Measurements from ENCODE around the gene COPS9.

The COPS9 gene

DNA sequence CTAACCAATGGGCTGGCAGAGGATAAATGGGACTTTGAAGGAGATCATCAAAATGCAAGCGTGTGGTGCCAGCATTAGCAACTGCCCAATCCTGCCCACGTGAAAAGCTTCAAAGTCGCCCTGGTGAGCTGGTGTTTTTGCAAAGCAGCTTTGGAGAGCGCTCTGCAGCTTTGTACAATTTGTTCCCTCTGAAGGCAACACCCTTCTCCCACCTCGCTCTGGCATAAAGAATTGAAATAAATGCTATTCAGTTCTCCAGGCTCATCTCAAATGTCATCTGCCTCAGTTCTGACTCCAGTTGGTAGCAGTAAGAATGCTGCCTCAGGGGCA, 3.5 kb downstream of the COPS9 start:
- DNase-seq: no peak

GRCh38 chr2:240131941-240132650, 4.0 kb downstream of the COPS9 start:
- no peak for DNase-seq

- no peak for DNase-seq
These were observed 4.8 kb downstream of the COPS9 start for GRCh38 chr2:240131296-240131695.

DNA sequence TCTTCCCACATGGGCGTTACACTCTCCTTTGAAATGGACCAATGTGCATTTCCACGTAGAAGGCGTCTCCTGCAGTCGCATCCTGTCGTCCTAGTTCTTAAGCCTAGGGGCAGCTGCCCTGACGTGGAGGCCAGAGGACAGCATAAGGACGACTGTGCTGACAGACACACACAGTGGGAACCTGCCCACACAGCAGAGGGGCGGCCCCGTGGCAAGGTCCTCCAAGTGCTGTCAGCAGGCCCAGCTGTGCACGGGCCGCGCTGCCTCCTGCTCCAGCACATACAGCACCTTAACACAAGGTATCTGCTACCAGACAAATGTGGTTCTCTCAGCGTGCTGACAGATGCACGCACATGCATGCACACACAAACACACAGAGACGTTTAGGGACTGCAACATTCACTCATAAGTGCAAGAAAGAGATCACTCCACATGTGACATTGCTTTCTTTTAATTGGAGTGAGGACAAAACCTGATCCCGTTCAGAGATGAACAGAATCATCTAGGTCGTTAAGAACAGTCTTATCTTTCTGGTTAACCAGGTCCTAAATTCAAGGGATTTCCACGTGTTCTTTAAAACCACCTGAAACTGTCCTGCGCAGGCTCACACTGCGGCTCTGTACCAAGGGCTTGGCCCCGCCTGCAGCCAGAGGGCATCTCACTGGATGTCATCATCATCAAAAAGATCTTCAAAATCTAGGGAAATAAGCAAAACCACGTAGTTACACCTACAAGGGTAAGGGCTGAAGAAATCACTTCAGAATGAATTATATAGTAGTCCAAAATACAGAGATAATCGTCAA, 5.5 kb downstream of the COPS9 start:
- DNase-seq: no peak

- no peak for DNase-seq
These were observed 6.2 kb downstream of the COPS9 start for GRCh38 chr2:240129731-240130392.

GRCh38 chr2:240129311-240129710, 6.8 kb downstream of the COPS9 start:
- no peak for DNase-seq

- DNase-seq: no peak
These were observed 7.4 kb downstream of the COPS9 start for GRCh38 chr2:240128608-240129145.

DNA sequence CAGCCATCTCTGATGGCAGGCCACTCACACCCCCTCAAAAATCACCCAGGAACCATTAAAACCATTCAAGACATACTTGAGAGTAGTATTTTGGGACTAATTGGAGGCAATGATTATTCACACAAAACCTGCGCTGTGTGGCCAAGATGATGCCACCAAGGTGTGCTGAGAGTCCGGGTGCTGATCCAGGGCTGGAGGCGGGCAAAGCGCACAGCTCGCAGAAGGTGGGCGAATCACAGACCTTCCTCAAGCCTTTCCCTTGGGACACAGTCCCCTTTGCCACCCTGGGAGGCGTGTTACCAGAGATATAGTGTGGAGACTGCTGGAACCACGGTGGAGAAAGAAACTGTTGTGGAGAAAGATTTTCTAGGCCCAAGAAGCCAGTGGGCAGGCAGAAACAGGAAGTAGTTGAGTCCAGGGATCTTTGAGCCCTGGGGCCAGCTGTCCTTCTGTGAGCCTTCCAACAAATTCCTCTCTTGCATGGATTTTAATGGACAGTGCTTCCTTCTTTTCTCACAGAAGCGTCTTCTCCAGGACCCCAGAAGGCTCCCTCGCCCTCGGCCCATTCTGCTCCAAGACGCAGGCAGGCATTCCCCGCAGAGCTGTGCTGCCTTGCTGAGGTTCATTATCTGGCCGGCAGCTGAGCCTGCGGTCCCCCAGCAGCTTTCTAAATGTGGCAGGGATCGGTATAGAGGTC, 8.0 kb downstream of the COPS9 start:
- no peak for DNase-seq

DNA sequence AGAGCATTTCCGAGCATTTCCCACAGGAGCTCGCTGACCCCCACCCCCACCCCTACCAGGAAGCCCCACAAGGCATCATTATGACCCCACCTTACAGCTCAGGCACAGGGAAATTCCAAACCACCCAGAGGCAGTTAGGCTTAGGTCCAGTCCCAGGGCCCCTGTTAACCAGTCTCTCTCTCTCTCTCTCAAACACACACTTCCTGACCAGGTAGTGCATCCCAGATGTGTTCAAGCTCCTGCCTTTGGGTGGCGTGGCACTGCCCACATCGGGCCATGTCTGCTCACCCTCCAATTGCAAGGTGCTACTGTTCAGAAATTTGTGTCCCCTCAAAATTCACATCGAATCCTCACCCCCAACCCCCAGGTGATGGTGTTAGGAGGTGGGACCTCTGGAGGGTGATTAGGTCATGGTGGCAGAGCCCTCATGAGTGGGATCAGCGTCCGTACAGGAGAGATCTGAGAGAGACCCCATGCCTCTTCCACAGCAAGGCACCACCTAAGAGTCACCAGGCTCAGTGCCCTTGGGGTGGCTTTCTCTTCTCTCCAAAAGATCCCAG, 8.8 kb downstream of the COPS9 start:
- DNase-seq: no peak

DNA sequence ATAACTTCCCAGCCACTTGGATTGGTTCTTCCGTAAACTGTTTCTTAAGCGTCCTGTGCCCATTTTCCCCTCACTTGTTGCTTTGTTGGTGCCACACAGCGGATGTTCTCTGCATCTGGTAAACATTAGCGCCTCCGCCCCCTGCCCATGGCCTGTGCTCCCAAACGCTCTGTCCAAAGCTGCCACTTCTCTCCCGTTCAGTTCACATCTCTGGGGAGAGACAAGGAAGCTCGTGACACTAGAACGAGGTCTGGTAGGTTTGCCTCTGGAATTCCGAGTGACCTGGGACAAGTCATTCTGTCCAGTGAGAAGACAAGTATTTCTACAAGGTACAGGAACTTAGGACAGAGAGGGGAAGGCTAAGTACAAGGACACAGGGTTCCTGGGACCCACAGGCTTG, 9.4 kb downstream of the COPS9 start:
- DNase-seq: no peak

DNA sequence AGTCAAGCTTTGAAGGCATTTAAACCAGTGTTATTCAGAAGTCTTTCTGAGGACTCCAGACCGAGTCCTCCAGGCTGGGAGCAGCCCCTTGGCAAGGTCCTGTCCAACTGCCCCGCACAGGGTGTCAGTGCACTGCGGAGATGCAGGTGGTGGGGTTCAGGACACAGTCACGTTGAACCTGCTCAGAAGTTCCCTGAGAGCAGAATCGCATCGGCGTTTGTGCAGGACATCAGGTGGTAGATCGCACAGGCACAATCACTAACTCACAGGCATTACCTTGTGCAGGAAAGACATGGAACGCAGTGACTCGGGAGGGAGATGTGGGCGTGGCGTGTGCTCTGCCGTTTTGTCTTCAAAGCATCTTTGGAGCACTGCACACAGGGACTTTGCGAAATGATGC, 10.4 kb downstream of the COPS9 start:
- DNase-seq: no peak

DNA sequence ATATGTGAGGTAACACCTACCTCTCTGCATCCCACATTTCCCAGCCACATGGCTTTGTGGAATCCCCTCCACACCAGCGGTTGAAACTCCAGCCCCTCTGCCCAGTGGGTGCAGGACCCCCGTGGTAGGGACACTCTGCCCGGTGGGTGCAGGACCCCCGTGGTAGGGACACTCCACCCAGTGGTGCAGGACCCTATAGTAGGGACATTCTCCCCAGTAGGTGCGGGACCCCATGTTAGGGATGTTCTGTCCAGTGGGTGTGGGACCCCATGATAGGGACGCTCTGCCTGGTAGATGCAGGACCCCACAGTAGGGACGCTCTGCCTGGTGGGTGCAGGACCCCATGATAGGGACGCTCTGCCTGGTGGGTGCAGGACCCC, 11.5 kb downstream of the COPS9 start:
- DNase-seq: no peak

DNA sequence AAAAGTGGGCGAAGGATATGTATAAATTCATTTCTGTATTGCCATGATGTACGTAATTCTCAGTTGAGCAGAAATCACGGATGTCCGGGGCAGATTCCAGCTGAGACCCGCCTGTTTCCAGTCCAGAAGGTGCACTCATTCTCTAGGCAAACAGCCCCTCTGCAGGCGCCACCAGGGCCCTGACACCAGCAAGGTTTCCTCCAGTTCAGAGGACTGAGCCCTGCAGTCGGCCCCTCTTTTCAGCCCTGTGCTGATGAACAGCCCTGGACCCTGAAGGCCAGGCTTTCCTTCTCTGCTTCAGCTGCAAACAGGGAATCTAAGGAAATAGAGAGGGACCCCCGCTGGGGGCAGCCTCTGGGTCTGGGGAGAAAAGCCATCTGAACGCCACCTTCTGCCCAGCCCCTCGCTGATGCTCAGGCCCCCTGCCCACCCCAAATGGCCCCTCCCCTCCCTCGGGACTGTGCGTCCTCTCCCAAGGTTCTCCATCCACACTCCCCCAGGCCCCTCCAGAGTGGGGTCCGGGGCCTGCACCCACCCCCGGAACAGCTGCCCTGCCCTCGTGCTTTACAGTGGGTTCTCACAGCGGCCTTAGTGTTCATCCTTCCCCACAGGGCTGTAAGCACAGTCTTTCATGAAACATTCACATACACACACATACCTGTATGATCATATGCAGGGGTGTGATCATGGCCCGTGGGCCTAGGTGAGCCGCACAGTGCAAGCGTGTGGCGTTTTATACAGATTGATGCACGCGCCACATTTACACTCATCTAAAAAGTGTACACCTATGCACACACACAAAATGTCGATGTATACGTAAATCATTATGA, 12.1 kb downstream of the COPS9 start:
- no peak for DNase-seq

- no peak for DNase-seq
These were observed 14.4 kb downstream of the COPS9 start for GRCh38 chr2:240121675-240122074.

DNA sequence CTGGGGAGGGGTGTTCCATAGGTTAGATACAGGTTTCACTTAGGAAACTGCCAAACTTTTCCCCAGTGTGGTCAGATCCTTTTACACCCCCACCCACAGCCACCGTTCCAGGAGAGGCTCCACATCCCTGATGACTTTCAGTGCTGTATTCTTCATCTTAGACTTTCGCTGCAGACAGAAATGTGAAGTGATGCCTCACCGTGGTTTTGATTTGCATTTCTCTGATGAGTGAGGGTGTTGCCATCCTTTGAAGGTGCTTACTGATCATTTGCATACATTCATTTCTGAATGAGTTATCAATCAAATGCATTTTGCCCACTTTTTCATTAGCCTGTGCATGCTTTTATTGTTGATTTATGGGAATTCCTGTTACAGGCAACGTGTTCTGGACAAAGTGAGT, 14.9 kb downstream of the COPS9 start:
- no peak for DNase-seq

DNA sequence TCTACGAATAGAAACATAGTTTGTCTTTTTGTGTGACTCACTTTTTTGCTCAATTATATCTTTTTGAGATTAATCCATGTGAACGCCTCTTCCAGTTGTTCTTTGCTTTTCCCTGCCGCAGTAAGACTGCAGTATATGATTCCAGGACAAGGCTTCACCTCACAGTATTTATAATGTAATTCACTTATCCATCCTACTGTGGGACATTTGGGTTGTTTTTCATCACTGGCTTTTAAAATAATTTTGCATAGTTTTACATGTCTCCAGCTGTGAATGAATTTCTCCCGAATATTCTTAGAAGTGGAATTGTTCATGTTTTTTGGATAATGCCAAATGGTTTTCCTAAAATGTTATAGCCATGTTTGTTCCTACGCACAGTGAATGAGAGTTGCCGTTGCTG, 21.9 kb downstream of the COPS9 start:
- DNase-seq: no peak

- no peak for DNase-seq
These were observed 23.0 kb downstream of the COPS9 start for GRCh38 chr2:240112914-240113690.

GRCh38 chr2:240111253-240111652, 24.9 kb downstream of the COPS9 start:
- no peak for DNase-seq

GRCh38 chr2:240109386-240109785, 26.7 kb downstream of the COPS9 start:
- no peak for DNase-seq

DNA sequence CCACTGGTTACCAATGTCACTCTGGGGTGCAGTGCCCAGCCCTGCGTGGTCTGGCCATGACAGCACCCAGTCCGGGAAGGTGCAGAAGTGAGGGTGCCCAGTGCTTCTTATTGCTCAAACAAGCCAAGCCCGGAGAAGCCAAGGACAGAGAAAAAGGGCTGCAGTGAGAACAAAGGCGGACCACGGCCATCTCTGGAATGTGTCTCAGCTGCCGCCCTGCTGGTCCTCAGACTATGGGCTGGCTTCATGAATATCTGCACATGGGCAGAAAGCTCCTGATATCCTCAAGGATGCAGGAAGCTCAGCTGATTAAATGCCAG, 28.7 kb downstream of the COPS9 start:
- no peak for DNase-seq

DNA sequence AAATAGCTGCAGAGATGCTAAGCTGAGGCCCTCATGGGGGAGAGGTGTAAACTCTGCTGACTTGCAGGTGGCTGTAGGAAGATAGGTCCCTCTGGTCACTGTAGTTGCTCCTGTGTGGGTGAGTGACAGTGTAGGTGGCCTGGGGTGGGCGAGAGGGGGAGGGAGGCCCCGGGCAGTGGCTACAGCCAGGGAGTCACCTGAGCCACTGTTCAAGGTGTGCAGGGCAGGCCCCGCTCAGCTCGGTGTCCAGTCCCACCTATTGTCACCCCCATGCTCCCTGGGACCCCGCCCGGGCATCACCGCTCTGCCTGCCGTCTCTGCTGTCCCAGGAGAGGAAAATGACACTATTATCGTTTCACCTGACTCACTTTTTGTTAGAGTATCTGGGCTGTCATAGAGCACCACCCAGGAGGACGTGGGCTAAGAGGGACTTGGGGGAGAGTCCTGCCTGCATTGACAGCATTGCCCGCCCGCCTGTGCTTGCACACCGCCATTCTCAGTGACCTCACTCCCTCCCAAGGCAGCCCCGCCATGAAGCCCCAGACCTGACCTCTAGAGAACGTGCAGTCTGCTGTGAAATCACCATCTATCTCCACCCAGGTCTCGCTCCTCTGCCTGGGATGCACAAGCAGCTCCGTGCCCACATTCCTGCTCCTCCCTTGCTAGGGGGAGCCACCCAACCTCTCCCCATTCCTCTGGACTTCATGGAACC, 29.2 kb downstream of the COPS9 start:
- DNase-seq: no peak

All from activated effector memory CD4-positive, alpha-beta T cell treated with Interleukin-2 at 50 U/mL for 16 hours (primary cell).